Body of pancreas (tissue), 4 donors: ENCODE measurements around the gene EXOC2.

Experiments used
- POLR2A ChIP-seq, 3 donors: fragments of 450-650 bp; IDR thresholded peaks; one replicate each; pipeline ENCODE4 v1.6.1; 2016; ENCODE audit warnings: antibody characterized with exemption in 3 of 3, mild to moderate bottlenecking in 2 of 3
- TF ChIP-seq, protein P1 (sequence below), 7 experiments: fragments of 450-650 bp in 4 of 7; fragments of 200-600 bp in 3 of 7; sonication (generic) in 3 of 7; IDR thresholded peaks; one replicate each; pipeline ENCODE4 v1.5.1; 2016 to 2019; ENCODE audit warnings: antibody characterized with exemption in 7 of 7

GRCh38 chr6:718345-718744, 25.4 kb upstream of the EXOC2 start:
- TF ChIP-seq, protein P1, sequence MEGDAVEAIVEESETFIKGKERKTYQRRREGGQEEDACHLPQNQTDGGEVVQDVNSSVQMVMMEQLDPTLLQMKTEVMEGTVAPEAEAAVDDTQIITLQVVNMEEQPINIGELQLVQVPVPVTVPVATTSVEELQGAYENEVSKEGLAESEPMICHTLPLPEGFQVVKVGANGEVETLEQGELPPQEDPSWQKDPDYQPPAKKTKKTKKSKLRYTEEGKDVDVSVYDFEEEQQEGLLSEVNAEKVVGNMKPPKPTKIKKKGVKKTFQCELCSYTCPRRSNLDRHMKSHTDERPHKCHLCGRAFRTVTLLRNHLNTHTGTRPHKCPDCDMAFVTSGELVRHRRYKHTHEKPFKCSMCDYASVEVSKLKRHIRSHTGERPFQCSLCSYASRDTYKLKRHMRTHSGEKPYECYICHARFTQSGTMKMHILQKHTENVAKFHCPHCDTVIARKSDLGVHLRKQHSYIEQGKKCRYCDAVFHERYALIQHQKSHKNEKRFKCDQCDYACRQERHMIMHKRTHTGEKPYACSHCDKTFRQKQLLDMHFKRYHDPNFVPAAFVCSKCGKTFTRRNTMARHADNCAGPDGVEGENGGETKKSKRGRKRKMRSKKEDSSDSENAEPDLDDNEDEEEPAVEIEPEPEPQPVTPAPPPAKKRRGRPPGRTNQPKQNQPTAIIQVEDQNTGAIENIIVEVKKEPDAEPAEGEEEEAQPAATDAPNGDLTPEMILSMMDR (IDR thresholded peaks at IDR 0.05) = no peak
- no peak for TF ChIP-seq POLR2A (IDR thresholded peaks at IDR 0.05)
